ENCODE data around the gene ELL. TPM values are rescaled to one million over a fixed set of nuclear protein-coding genes. Genes with fewer than 3 reads are reported as not detected.

Gene ELL
- total RNA-seq, 1 donor from 2014 or later: 19.2 TPM

- no peaks in the 10 kb centered on the region for H3K27me3 Mint-ChIP-seq (ENCODE audit: low read depth)
- peaks cover 15% of the 10 kb centered on the region for H3K4me1 Mint-ChIP-seq
- no peaks in the 10 kb centered on the region for H3K9me3 Mint-ChIP-seq
- peak overlapping the region; percentile 85 for H3K4me3 Mint-ChIP-seq
- peak; percentile 55 for TF ChIP-seq CTCF (IDR thresholded peaks at IDR 0.05; ENCODE audit: unreplicated experiment)
- H3K27ac Mint-ChIP-seq: peak overlapping the region; percentile 97
- DNase-seq (ENCODE audit: low spot score in 2 of 2, unreplicated experiment in 2 of 2): peak in 1 of 2 experiments; percentile 62
- H3K36me3 Mint-ChIP-seq: no peaks in the 10 kb centered on the region
These were observed 1.7 kb downstream of the ELL start for GRCh38 chr19:18519962-18520847.

- H3K36me3 Mint-ChIP-seq: no peaks in the 10 kb centered on the region
- no peak overlapping the region for H3K27ac Mint-ChIP-seq
- TF ChIP-seq CTCF (IDR thresholded peaks at IDR 0.05; ENCODE audit: unreplicated experiment): no peak
- H3K27me3 Mint-ChIP-seq (ENCODE audit: low read depth): no peaks in the 10 kb centered on the region
- DNase-seq (ENCODE audit: low spot score in 2 of 2, unreplicated experiment in 2 of 2): no peak
- no peak overlapping the region for H3K4me3 Mint-ChIP-seq
- peaks cover 27% of the 10 kb centered on the region for H3K4me1 Mint-ChIP-seq
- no peaks in the 10 kb centered on the region for H3K9me3 Mint-ChIP-seq
These were observed 3.2 kb downstream of the ELL start for GRCh38 chr19:18518639-18519038.

- H3K27me3 Mint-ChIP-seq (ENCODE audit: low read depth): no peaks in the 10 kb centered on the region
- no peak overlapping the region for H3K4me3 Mint-ChIP-seq
- H3K9me3 Mint-ChIP-seq: no peaks in the 10 kb centered on the region
- peaks cover 33% of the 10 kb centered on the region for H3K4me1 Mint-ChIP-seq
- no peak for TF ChIP-seq CTCF (IDR thresholded peaks at IDR 0.05; ENCODE audit: unreplicated experiment)
- DNase-seq (ENCODE audit: low spot score in 2 of 2, unreplicated experiment in 2 of 2): no peak
- no peaks in the 10 kb centered on the region for H3K36me3 Mint-ChIP-seq
- no peak overlapping the region for H3K27ac Mint-ChIP-seq
These were observed 4.3 kb downstream of the ELL start for GRCh38 chr19:18517606-18518005.

GRCh38 chr19:18515959-18516358, 5.9 kb downstream of the ELL start:
- H3K27me3 Mint-ChIP-seq (ENCODE audit: low read depth): no peaks in the 10 kb centered on the region
- H3K4me1 Mint-ChIP-seq: peaks cover 30% of the 10 kb centered on the region
- no peak overlapping the region for H3K4me3 Mint-ChIP-seq
- H3K27ac Mint-ChIP-seq: no peak overlapping the region
- H3K9me3 Mint-ChIP-seq: no peaks in the 10 kb centered on the region
- TF ChIP-seq CTCF (IDR thresholded peaks at IDR 0.05; ENCODE audit: unreplicated experiment): no peak
- no peaks in the 10 kb centered on the region for H3K36me3 Mint-ChIP-seq
- no peak for DNase-seq (ENCODE audit: low spot score in 2 of 2, unreplicated experiment in 2 of 2)

- Mint-ChIP-seq H3K4me1 (peaks cover 25% of the 10 kb centered on the region), H3K27me3 (ENCODE audit: low read depth) (no peaks in the 10 kb centered on the region), H3K27ac (peak overlapping the region; percentile 53), H3K36me3 (no peaks in the 10 kb centered on the region), H3K4me3 (no peak overlapping the region), H3K9me3 (no peaks in the 10 kb centered on the region)
- DNase-seq (ENCODE audit: low spot score in 2 of 2, unreplicated experiment in 2 of 2): no peak
- TF ChIP-seq CTCF (IDR thresholded peaks at IDR 0.05; ENCODE audit: unreplicated experiment): no peak
These were observed 6.8 kb downstream of the ELL start for GRCh38 chr19:18514800-18515682.
